ENCODE measurements around the gene GPATCH8. TPM values are rescaled to one million over a fixed set of nuclear protein-coding genes. Genes with fewer than 3 reads are reported as not detected.
"Not testable (repeated sequence)": the region's sequence is repeated elsewhere in the genome, so short reads cannot be mapped to it uniquely, and the experiment has no call there.

Gene GPATCH8
- total RNA-seq, 1 donor from 2014 or later: 44.1 TPM

DNA sequence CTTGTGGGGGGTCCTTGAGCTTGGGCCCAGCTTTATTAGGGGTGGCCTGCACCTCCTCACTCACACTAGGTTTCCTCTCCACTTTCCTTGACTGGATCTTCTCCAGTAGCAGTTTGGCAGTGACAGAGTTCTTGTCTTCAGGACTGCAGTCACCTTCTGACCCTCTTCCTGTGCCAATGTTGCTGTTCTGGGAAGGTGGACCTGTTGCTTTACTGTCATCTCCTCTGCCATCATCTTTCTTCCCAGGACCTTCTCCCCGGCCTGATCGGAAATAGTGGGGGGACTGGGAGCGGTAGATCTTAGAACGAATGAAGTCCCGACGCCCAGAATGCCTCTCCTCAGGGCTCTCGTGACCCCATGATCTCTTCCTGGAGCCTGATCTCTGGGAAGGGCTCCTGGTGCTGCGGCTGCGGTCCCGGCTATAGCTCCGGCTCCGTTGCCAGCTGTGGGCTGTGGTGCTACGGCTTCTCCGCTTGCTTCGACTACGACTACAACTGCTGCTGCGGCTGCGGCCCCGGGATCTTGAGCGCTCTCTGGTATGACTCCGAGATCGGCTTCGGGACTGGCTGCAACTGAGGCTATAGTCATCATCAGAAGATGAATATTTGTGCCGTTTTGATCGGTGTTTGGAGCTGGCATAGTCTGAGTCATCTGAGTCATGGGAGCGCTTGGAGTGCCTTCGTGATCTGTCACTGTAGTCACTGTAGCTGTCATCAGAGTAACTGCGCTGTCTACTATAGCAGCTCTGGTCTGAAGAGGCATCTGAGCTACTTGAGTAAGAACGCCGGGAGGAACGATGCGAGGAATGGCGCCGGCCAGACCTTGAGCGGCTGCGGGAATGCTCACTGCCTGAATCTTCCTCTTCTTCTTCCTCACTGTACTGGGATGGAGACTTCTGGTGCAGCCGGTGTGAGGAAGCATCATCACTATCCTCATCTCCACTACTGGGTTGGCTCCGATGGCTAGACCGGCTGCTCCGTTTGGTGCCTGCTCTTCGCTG is 104.2 kb downstream of the GPATCH8 start:
- Histone ChIP-seq H4K20me1 (ENCODE audit: low read depth) (no peaks in the 10 kb centered on the region), H3K9me3 (ENCODE audit: low read depth) (no peaks in the 10 kb centered on the region), H3F3A (ENCODE audit: low read depth) (peaks cover 19% of the 10 kb centered on the region), H3K4me1 (no peaks in the 10 kb centered on the region), H3K4me2 (no peak overlapping the region), H3K36me3 (peaks cover 3% of the 10 kb centered on the region), H3K4me3 (no peak overlapping the region), H3K27ac (no peak overlapping the region), H3K27me3 (no peaks in the 10 kb centered on the region), H3K9ac (no peak overlapping the region), H3K79me2 (ENCODE audit: low read depth) (no peaks in the 10 kb centered on the region), H2AFZ (replicated peaks) (no peak overlapping the region)
- H3K4me1 Mint-ChIP-seq: no peaks in the 10 kb centered on the region
- H3K27me3 Mint-ChIP-seq (ENCODE audit: insufficient read depth, low read depth): peaks cover 7% of the 10 kb centered on the region
- no peak for DNase-seq (ENCODE audit: low spot score)
- H3K27ac Mint-ChIP-seq: no peak overlapping the region
- H3K9me3 Mint-ChIP-seq: no peaks in the 10 kb centered on the region
- H3K4me3 Mint-ChIP-seq: no peak overlapping the region
- TF ChIP-seq EZH2 (IDR thresholded peaks at IDR 0.05): no peak
- TF ChIP-seq, protein P1, sequence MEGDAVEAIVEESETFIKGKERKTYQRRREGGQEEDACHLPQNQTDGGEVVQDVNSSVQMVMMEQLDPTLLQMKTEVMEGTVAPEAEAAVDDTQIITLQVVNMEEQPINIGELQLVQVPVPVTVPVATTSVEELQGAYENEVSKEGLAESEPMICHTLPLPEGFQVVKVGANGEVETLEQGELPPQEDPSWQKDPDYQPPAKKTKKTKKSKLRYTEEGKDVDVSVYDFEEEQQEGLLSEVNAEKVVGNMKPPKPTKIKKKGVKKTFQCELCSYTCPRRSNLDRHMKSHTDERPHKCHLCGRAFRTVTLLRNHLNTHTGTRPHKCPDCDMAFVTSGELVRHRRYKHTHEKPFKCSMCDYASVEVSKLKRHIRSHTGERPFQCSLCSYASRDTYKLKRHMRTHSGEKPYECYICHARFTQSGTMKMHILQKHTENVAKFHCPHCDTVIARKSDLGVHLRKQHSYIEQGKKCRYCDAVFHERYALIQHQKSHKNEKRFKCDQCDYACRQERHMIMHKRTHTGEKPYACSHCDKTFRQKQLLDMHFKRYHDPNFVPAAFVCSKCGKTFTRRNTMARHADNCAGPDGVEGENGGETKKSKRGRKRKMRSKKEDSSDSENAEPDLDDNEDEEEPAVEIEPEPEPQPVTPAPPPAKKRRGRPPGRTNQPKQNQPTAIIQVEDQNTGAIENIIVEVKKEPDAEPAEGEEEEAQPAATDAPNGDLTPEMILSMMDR (IDR thresholded peaks at IDR 0.05): no peak
- no peak for TF ChIP-seq EZH2phosphoT487 (IDR thresholded peaks at IDR 0.05)
- peaks cover 29% of the 10 kb centered on the region for H3K36me3 Mint-ChIP-seq

DNA sequence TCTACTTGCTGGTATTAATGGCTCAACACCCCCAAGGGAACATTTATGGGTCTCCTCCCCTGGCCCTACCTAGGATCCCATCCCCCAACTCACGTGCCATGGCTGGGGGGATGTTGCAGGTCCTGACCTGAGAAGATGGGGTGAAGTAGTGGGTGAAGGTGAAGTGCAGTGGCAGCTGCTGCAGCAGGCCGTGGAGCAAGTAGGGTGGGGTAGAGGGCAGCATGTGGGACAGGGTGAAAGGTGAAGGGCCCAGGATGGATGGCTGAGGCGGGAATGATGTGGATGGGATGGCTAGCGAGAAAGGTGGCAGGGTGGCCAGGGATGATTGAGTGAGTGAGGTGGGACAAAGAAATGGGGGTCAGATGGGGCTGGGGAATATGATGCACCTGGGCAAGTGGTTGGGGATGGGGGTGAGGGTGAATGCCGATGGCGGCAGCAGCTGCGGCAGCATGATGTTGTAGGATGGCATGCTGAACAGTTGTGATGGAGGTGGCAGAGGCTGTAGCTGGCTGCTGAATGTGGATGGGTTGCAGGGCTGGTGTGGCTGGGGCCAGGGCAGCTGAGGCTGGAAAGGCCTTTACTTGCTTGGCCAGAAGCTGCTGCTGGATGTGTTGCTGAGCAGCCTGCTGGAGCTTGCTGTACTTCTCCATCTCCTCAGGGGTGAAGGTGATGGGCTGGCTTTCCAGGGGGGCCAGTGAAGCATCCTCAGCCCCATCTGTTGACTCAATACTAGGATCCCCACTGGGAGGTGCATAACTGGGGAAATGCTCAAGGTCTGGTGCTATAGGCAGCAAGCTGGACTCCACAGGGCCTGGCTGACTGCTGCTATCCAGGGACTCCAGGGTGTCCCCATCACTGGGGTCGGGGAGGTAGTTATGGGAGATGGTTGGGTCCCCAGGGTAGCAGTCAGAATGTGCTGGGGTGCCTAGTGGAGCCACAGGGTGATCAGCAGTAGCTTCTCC is 105.4 kb downstream of the GPATCH8 start:
- H3K79me2 ChIP-seq (ENCODE audit: low read depth): no peaks in the 10 kb centered on the region
- peaks cover 7% of the 10 kb centered on the region for H3K27me3 Mint-ChIP-seq (ENCODE audit: insufficient read depth, low read depth)
- H4K20me1 ChIP-seq (ENCODE audit: low read depth): no peaks in the 10 kb centered on the region
- no peak overlapping the region for H3K27ac ChIP-seq
- no peaks in the 10 kb centered on the region for H3K9me3 ChIP-seq (ENCODE audit: low read depth)
- no peak overlapping the region for H3K27ac Mint-ChIP-seq
- H3K4me2 ChIP-seq: no peak overlapping the region
- peaks cover 29% of the 10 kb centered on the region for H3K36me3 Mint-ChIP-seq
- H3K4me3 ChIP-seq: no peak overlapping the region
- H3F3A ChIP-seq (ENCODE audit: low read depth): peaks cover 19% of the 10 kb centered on the region
- no peaks in the 10 kb centered on the region for H3K9me3 Mint-ChIP-seq
- no peaks in the 10 kb centered on the region for H3K27me3 ChIP-seq
- H2AFZ ChIP-seq (replicated peaks): no peak overlapping the region
- H3K36me3 ChIP-seq: peaks cover 3% of the 10 kb centered on the region
- no peak overlapping the region for H3K9ac ChIP-seq
- H3K4me3 Mint-ChIP-seq: no peak overlapping the region
- H3K4me1 Mint-ChIP-seq: no peaks in the 10 kb centered on the region
- no peak for TF ChIP-seq EZH2 (IDR thresholded peaks at IDR 0.05)
- H3K4me1 ChIP-seq: no peaks in the 10 kb centered on the region
- no peak for DNase-seq (ENCODE audit: low spot score)

DNA sequence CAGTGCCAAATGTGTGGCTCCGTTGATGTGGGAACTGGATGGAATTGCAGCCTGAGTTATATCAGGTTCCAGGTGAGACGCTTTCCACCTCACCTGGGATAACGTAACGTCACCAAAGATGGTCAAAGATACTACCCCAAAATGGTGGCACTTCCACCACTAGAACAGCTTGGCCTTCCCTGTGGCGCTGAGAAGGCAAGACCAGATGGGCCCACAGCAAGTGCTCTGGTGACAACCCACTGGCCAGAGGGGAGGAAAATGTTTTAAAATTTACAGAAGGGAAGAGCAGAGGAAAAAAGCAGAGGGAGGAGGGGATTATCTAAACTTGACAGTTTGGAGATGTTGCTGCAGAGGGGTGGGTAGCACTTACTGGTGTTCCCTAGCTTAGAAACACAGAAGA is 106.3 kb downstream of the GPATCH8 start:
- no peaks in the 10 kb centered on the region for H3K27me3 ChIP-seq
- H3K27ac ChIP-seq: no peak overlapping the region
- no peaks in the 10 kb centered on the region for H4K20me1 ChIP-seq (ENCODE audit: low read depth)
- no peak overlapping the region for H3K4me3 ChIP-seq
- no peaks in the 10 kb centered on the region for H3K9me3 ChIP-seq (ENCODE audit: low read depth)
- no peak overlapping the region for H3K4me3 Mint-ChIP-seq
- peak overlapping the region; percentile 66 for H3K27ac Mint-ChIP-seq
- no peaks in the 10 kb centered on the region for H3K79me2 ChIP-seq (ENCODE audit: low read depth)
- no peak overlapping the region for H2AFZ ChIP-seq (replicated peaks)
- no peak for DNase-seq (ENCODE audit: low spot score)
- no peak overlapping the region for H3K4me2 ChIP-seq
- no peak overlapping the region for H3K9ac ChIP-seq
- H3K27me3 Mint-ChIP-seq (ENCODE audit: insufficient read depth, low read depth): peaks cover 7% of the 10 kb centered on the region
- no peaks in the 10 kb centered on the region for H3K9me3 Mint-ChIP-seq
- H3K4me1 Mint-ChIP-seq: no peaks in the 10 kb centered on the region
- H3K4me1 ChIP-seq: no peaks in the 10 kb centered on the region
- peaks cover 3% of the 10 kb centered on the region for H3K36me3 ChIP-seq
- H3F3A ChIP-seq (ENCODE audit: low read depth): peaks cover 19% of the 10 kb centered on the region
- peaks cover 23% of the 10 kb centered on the region for H3K36me3 Mint-ChIP-seq
- no peak for TF ChIP-seq EZH2phosphoT487 (IDR thresholded peaks at IDR 0.05)
- no peak for TF ChIP-seq EZH2 (IDR thresholded peaks at IDR 0.05)

DNA sequence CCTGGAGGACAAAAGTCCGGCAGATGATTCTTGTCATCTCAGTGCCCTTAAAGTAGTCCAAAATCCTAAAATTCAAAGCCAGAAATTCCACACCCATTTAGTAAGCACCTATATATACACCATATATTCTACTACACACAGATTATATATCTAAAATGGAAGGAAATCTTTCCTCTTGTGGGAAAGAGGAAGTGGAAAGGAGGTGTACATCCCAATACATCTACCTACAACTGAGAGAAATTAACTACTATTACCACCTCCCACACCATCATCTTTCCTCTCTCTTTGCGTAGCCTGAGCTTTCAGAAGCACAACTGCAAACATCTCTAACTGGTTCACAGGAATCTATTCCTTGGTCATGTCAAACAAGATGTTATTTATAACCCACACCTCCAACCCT is 108.4 kb downstream of the GPATCH8 start:
- Histone ChIP-seq H3K36me3 (no peaks in the 10 kb centered on the region), H3K27ac (no peak overlapping the region), H3K4me3 (no peak overlapping the region), H3K9me3 (ENCODE audit: low read depth) (no peaks in the 10 kb centered on the region), H3K4me2 (no peak overlapping the region), H3F3A (ENCODE audit: low read depth) (peaks cover 10% of the 10 kb centered on the region), H2AFZ (replicated peaks) (no peak overlapping the region), H3K9ac (no peak overlapping the region), H4K20me1 (ENCODE audit: low read depth) (no peaks in the 10 kb centered on the region), H3K79me2 (ENCODE audit: low read depth) (no peaks in the 10 kb centered on the region), H3K27me3 (no peaks in the 10 kb centered on the region), H3K4me1 (no peaks in the 10 kb centered on the region)
- Mint-ChIP-seq H3K4me3 (no peak overlapping the region), H3K36me3 (peaks cover 18% of the 10 kb centered on the region), H3K27me3 (ENCODE audit: insufficient read depth, low read depth) (peaks cover 8% of the 10 kb centered on the region), H3K9me3 (no peaks in the 10 kb centered on the region), H3K27ac (no peak overlapping the region), H3K4me1 (no peaks in the 10 kb centered on the region)
- DNase-seq (ENCODE audit: low spot score): no peak
- TF ChIP-seq, protein P1 (IDR thresholded peaks at IDR 0.05): no peak
- TF ChIP-seq EZH2phosphoT487 (IDR thresholded peaks at IDR 0.05): no peak
- TF ChIP-seq EZH2 (IDR thresholded peaks at IDR 0.05): no peak

DNA sequence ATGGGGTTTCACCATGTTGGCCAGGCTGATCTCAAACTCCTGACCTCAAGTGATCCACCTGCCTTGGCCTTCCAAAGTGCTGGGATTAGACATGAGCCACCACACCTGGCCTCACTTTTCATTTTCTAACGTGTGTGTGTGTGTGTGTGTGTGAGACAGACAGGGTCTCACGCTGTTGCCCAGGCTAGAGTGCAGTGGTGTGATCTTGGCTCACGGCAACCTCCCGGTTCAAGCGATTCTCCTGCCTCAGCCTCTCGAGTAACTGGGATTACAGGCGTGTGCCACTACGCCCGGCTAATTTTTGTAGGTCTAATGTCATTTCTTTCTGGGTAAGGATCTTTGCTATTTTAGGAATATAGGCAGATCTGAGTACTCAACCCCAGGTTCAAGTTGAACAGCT is 109.1 kb downstream of the GPATCH8 start:
- not testable (repeated sequence) for H3K36me3 ChIP-seq; H3K27me3 Mint-ChIP-seq (ENCODE audit: insufficient read depth, low read depth); H3K9ac ChIP-seq; H3K9me3 ChIP-seq (ENCODE audit: low read depth); H4K20me1 ChIP-seq (ENCODE audit: low read depth); H2AFZ ChIP-seq (replicated peaks); DNase-seq (ENCODE audit: low spot score); H3K4me3 ChIP-seq; H3K79me2 ChIP-seq (ENCODE audit: low read depth); H3K4me3 Mint-ChIP-seq; H3K4me1 Mint-ChIP-seq; H3K27me3 ChIP-seq; H3K4me2 ChIP-seq; H3K9me3 Mint-ChIP-seq; H3K27ac Mint-ChIP-seq; H3K27ac ChIP-seq; H3K4me1 ChIP-seq
- peaks cover 10% of the 10 kb centered on the region for H3F3A ChIP-seq (ENCODE audit: low read depth)
- peaks cover 12% of the 10 kb centered on the region for H3K36me3 Mint-ChIP-seq

Data from neural progenitor cell (in vitro differentiated cells).